NCI-H524 (cell line): ENCODE measurements around the gene RBM47.

Source experiments
- DNase-seq, 2 experiments: peaks; one replicate each; lab custom pipeline; 2025; lab: John Stamatoyannopoulos, UW

Gene RBM47

GRCh38 chr4:40586729-40587128 lies 42.9 kb downstream of the RBM47 start:
- no peak for DNase-seq

GRCh38 chr4:40586034-40586433 lies 43.6 kb downstream of the RBM47 start:
- DNase-seq: no peak

- no peak for DNase-seq
Observed at GRCh38 chr4:40585201-40585799, 44.4 kb downstream of the RBM47 start.

- no peak for DNase-seq
Observed at GRCh38 chr4:40584517-40585141, 45.0 kb downstream of the RBM47 start.

- DNase-seq: no peak
Observed at GRCh38 chr4:40583850-40584439, 45.7 kb downstream of the RBM47 start.

- no peak for DNase-seq
Observed at GRCh38 chr4:40582413-40582812, 47.3 kb downstream of the RBM47 start.

GRCh38 chr4:40581254-40582140 lies 48.2 kb downstream of the RBM47 start:
- no peak for DNase-seq

- DNase-seq: no peak
Observed at GRCh38 chr4:40579983-40580382, 49.7 kb downstream of the RBM47 start.

GRCh38 chr4:40577588-40578253 lies 51.9 kb downstream of the RBM47 start:
- DNase-seq: no peak

GRCh38 chr4:40576651-40577480 lies 52.8 kb downstream of the RBM47 start:
- peak in 1 of 2 experiments; percentile 11 for DNase-seq

GRCh38 chr4:40575846-40576245 lies 53.8 kb downstream of the RBM47 start:
- DNase-seq: no peak

- DNase-seq: no peak
Observed at GRCh38 chr4:40573593-40574311, 55.9 kb downstream of the RBM47 start.

- DNase-seq: no peak
Observed at GRCh38 chr4:40572692-40573310, 56.9 kb downstream of the RBM47 start.

- DNase-seq: no peak
Observed at GRCh38 chr4:40571208-40571607, 58.5 kb downstream of the RBM47 start.

- no peak for DNase-seq
Observed at GRCh38 chr4:40570348-40571077, 59.2 kb downstream of the RBM47 start.

- DNase-seq: peak; percentile 66 to 82
Observed at GRCh38 chr4:40564815-40565483, 64.7 kb downstream of the RBM47 start.

- no peak for DNase-seq
Observed at GRCh38 chr4:40564004-40564403, 65.7 kb downstream of the RBM47 start.

GRCh38 chr4:40563401-40563800 lies 66.3 kb downstream of the RBM47 start:
- no peak for DNase-seq

- DNase-seq: no peak
Observed at GRCh38 chr4:40562681-40563080, 67.0 kb downstream of the RBM47 start.
